ENCODE data around the gene DBN1.

DBN1 gene

DNA sequence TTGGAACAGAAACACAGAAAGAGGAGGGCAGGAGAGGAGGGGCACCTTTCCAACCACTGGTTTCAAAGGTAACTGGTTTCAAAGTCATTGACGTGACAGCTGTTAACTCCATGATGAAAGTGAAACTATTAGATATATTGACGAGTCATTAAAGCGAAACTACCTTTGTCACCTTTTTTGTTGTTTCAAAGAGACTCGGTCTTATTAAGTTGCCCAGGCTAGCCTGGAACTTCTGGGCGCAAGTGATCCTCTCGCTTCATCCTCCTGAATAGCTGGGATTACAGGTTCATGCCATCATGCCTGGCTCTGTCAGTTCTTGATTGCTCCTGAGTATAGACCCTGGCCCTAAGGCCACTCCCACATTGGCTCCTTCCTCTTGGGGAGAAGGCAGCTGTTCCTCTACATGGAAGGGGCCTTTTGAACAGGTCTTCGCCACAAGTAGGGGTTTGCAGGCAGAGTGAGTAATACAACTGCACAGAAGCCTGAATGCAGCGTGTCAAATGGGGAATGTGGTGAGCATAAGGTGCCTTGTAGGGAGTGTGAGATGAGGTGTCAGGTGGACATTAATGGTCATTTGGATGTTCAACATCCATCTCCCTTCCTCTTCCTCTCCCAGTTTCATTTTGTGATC is 60.7 kb downstream of the DBN1 start:
- DNase-seq (ENCODE audit: low read depth, low spot score): no peak
- CTCF ChIA-PET: interaction anchor here (3.7 to 7.6 kb wide), 2 partner anchors 9 to 23 kb away, joined by 22 to 94 read pairs; partner anchors contain the start of gene PFN3
- POLR2A ChIA-PET: no interaction called here
- TF ChIP-seq, protein P1, sequence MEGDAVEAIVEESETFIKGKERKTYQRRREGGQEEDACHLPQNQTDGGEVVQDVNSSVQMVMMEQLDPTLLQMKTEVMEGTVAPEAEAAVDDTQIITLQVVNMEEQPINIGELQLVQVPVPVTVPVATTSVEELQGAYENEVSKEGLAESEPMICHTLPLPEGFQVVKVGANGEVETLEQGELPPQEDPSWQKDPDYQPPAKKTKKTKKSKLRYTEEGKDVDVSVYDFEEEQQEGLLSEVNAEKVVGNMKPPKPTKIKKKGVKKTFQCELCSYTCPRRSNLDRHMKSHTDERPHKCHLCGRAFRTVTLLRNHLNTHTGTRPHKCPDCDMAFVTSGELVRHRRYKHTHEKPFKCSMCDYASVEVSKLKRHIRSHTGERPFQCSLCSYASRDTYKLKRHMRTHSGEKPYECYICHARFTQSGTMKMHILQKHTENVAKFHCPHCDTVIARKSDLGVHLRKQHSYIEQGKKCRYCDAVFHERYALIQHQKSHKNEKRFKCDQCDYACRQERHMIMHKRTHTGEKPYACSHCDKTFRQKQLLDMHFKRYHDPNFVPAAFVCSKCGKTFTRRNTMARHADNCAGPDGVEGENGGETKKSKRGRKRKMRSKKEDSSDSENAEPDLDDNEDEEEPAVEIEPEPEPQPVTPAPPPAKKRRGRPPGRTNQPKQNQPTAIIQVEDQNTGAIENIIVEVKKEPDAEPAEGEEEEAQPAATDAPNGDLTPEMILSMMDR (IDR thresholded peaks at IDR 0.05; ENCODE audit: insufficient read depth, low read length, missing control alignments): no peak
- no peak overlapping the region for H3K4me3 ChIP-seq (ENCODE audit: low read depth, low read length)

DNA sequence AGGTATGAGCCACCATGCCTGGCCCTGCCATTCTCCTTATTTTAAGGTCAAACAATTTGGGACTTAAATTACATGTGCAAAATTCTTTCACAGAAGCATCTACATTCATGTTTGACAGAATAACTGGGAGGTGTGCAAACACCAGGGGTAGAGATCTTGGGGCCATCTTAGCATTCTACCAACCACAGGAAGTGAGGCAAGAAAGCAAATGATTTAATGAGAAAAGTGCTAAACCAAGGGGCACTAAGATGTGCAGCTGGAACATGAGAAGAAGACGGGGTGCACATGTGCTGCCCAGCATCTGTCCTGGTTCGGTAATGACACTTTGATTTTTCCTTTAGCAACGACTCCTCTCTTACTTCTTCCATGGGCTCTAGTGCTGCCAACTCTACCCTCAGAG is 62.9 kb downstream of the DBN1 start:
- TF ChIP-seq, protein P1 (IDR thresholded peaks at IDR 0.05; ENCODE audit: insufficient read depth, low read length, missing control alignments): no peak
- no peak for DNase-seq (ENCODE audit: low read depth, low spot score)
- POLR2A ChIA-PET: no interaction called here
- CTCF ChIA-PET: interaction anchor here (0.8 to 31.8 kb wide), 3 partner anchors 8 to 35 kb away, joined by 3 to 853 read pairs (median 4); partner anchors contain the start of gene SLC34A1
- H3K4me3 ChIP-seq (ENCODE audit: low read depth, low read length): no peak overlapping the region

DNA sequence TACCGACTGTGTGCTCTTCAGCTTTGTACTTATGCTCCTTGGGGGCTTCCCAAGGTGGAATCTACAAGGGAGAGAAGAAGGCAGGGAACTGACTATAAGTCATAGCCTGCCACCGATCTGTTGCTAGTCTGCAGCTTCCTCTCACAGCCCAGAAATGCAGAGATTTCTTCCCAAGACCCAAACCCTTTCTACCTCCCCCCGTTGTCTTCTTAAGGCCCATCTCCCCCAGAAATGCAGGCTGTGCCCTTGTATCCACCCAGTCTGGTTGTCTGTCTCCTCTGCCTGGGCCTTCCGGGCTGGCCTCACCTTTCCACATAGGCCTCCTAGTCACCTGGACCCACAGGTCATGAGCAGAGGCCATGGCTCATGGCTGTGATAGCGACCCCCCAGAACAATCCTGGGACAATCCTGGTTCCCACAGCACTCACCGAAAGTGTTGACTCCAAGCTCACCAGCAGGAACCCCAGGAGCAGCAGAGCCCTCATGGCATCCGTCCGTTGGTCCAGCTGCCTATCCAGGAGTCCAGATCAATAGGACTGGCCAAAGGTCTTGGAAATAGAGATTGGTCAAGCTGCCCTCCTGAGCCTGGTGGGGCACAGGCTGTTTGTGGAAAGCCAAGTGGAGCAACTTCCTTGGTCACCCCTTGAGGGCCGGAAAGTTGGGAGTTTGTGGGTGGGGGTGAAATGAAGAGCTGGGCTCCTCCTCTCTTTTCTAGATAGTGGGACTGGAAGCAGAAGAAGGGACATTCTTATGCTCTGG is 64.2 kb downstream of the DBN1 start, which contains the start of gene F12:
TSS of gene F12 (minus strand) at position 522 of the 759 bp plus-strand sequence. CDS start at position 485, 37 bp downstream.
- ChIA-PET POLR2A (no interaction called here), CTCF (interaction anchor here (1.2 to 31.8 kb wide), 5 partner anchors 29 to 92 kb away, joined by 3 to 853 read pairs (median 4); partner anchors contain the start of genes PDLIM7, PRR7 and SLC34A1)

More for the DNA sequence above, 64.2 kb downstream of the DBN1 start, which contains the start of gene F12:
- DNase-seq (ENCODE audit: low read depth, low spot score): no peak
- TF ChIP-seq, protein P1 (IDR thresholded peaks at IDR 0.05; ENCODE audit: insufficient read depth, low read length, missing control alignments): no peak
- H3K4me3 ChIP-seq (ENCODE audit: low read depth, low read length): no peak within 1 kb of the TSS

All from AG04449 (cell line).